Panc1 (cell line): ENCODE measurements around the gene ACOXL. TPM values are rescaled to one million over a fixed set of nuclear protein-coding genes. Genes with fewer than 3 reads are reported as not detected.

ENCODE experiments used
- ATAC-seq: fragments of 200-7000 bp; cut with Tn5 transposase; 2 replicates; pipeline ENCODE4 v1.9.1; 2020; ENCODE audit warnings: mild to moderate bottlenecking, moderate library complexity
- BruUV-seq: library from RNA; stranded (reverse); fragments of 400-500 nt; replicated peaks from 2 replicates; lab custom pipeline; 2021; lab: Mats Ljungman, UMichigan
- CTCF ChIA-PET: fragments of 300-600 bp; sonication (Branson Sonifier 250); formaldehyde crosslinking; loops from one replicate; lab custom pipeline; 2022; ENCODE audit warnings: antibody characterized with exemption; lab: Charles Lee
- POLR2A ChIA-PET: fragments of 300-600 bp; sonication (Branson Sonifier 250); formaldehyde crosslinking; loops from one replicate; lab custom pipeline; 2022; ENCODE audit warnings: antibody characterized with exemption; lab: Charles Lee
- DNase-seq: peaks from one replicate; pipeline ENCODE4 v3.0.0-alpha.2; 2010; ENCODE audit warnings: low read depth, low spot score
- H3K27ac ChIP-seq: 2 replicates; pipeline ENCODE4 v1.5.1; 2011; ENCODE audit warnings: mild to moderate bottlenecking, low read length, inconsistent platforms
- H3K27me3 ChIP-seq: fragments of 200-500 bp; sonication (Bioruptor generic); 2 replicates; pipeline ENCODE4 v1.6.0; 2014; ENCODE audit warnings: low read length, inconsistent platforms; ENCODE audit not compliant: control insufficient read depth, insufficient read depth
- H3K36me3 ChIP-seq: fragments of 200-500 bp; sonication (Bioruptor generic); 2 replicates; pipeline ENCODE4 v1.5.1; 2014; ENCODE audit warnings: inconsistent platforms, mild to moderate bottlenecking, low read length, moderate library complexity; ENCODE audit not compliant: control insufficient read depth, insufficient read depth
- H3K4me1 ChIP-seq: 2 replicates; pipeline ENCODE4 v1.5.1; 2011; ENCODE audit warnings: inconsistent platforms, mild to moderate bottlenecking, low read length, moderate library complexity; ENCODE audit not compliant: control insufficient read depth, insufficient read depth
- H3K4me3 ChIP-seq, 2 experiments: 2 replicates each; pipeline ENCODE4 v1.5.1; 2011 to 2012; ENCODE audit warnings: low read depth in 2 of 2, low read length in 2 of 2, mild to moderate bottlenecking in 2 of 2, inconsistent platforms in 1 of 2, moderate library complexity in 1 of 2
- H3K9me3 ChIP-seq: fragments of 200-500 bp; sonication (Bioruptor generic); 2 replicates; pipeline ENCODE4 v1.5.1; 2014; ENCODE audit warnings: low read depth, mild to moderate bottlenecking, inconsistent platforms, low read length, moderate library complexity; ENCODE audit not compliant: control insufficient read depth, insufficient read depth
- POLR2AphosphoS5 ChIP-seq: IDR thresholded peaks from 2 replicates; pipeline ENCODE4 v1.6.1; 2012; ENCODE audit warnings: mild to moderate bottlenecking, low read depth, low read length, moderate library complexity
- SIN3A ChIP-seq: IDR thresholded peaks from 2 replicates; pipeline ENCODE4 v1.6.1; 2012; ENCODE audit warnings: low read depth, mild to moderate bottlenecking, low read length, moderate library complexity, borderline replicate concordance; ENCODE audit not compliant: insufficient read depth
- TCF7L2 ChIP-seq: IDR thresholded peaks from 2 replicates; pipeline ENCODE4 v1.6.1; 2011; ENCODE audit warnings: mild to moderate bottlenecking, low read depth, low read length, inconsistent platforms
- in situ Hi-C: cut with HindIII; loops from 2 replicates; pipeline ENCODE4 v1.10.0; 2016; ENCODE audit warnings: low sequenced_read_pairs, low pct_unique_long_range_greater_than_20kb
- intact Hi-C: fragments of 100-400 bp; cut with micrococcal nuclease; formaldehyde crosslinking; loops from one replicate; pipeline ENCODE4 v1.10.0; 2022; ENCODE audit not compliant: unreplicated experiment
- total RNA-seq: library from RNA; stranded (reverse); gene quantifications from one replicate; pipeline ENCODE4 v1.2.1, GENCODE V29; 2021; ENCODE audit not compliant: unreplicated experiment
- TF ChIP-seq, protein P1 (sequence below): fragments of 450-650 bp; IDR thresholded peaks from 2 replicates; pipeline ENCODE4 v1.5.1; 2017; ENCODE audit warnings: mild to moderate bottlenecking
- TF ChIP-seq, protein P2 (sequence below), 2 experiments: IDR thresholded peaks; 2 replicates each; pipeline ENCODE4 v1.6.1; 2011 to 2012; ENCODE audit warnings: low read depth in 2 of 2, control low read depth in 1 of 2, low read length in 1 of 2, mild to moderate bottlenecking in 1 of 2, moderate library complexity in 1 of 2; ENCODE audit not compliant: insufficient read depth in 1 of 2

The ACOXL gene
- total RNA-seq, 1 experiment from 2014 or later, result 4.9 TPM

DNA sequence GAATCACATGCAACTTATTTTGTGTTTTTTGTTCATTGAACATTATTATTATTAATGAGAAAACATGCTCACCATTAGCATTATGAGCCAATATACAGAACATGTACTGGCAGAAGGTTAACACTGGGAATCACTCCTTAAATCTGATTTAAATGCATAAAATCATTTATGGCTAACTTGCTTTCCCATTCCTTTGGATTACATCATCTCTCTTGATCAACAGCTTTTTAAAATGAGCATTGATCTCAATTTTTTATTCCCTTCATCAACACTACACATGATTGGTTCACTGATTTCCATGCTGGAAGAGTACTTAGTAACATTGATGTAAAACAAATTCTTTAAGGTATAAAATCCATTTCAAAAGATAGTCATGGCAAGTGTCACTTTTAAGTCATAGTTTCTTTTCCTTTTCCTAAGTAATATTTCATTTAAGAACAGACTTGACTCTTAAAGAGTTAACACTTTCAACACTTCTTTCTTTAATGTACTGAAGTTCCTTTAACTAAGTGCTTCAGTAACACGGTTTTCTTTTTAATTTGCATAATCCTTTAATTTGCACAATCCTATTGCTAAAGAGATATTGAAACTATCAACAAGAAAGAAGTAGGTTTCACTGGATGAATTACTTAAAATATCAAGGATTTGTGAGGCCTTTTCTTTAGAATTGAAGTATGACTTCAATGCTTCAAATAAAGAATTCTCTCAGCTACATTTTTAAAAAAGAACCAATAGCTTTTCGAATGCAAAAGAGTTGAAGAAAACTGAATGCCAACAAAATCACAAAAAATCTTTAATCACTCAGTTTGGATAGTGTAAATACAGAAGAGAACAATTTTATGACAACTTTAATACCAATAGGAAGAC lies 29.6 kb upstream of the ACOXL start:
- in situ Hi-C loops (no loop called here), intact Hi-C loops (no loop called here)
- H3K9me3 ChIP-seq, result no peaks in the 10 kb centered on the region
- H3K27ac ChIP-seq, result no peak overlapping the region
- TF ChIP-seq SIN3A, result no peak
- TF ChIP-seq, protein P1, sequence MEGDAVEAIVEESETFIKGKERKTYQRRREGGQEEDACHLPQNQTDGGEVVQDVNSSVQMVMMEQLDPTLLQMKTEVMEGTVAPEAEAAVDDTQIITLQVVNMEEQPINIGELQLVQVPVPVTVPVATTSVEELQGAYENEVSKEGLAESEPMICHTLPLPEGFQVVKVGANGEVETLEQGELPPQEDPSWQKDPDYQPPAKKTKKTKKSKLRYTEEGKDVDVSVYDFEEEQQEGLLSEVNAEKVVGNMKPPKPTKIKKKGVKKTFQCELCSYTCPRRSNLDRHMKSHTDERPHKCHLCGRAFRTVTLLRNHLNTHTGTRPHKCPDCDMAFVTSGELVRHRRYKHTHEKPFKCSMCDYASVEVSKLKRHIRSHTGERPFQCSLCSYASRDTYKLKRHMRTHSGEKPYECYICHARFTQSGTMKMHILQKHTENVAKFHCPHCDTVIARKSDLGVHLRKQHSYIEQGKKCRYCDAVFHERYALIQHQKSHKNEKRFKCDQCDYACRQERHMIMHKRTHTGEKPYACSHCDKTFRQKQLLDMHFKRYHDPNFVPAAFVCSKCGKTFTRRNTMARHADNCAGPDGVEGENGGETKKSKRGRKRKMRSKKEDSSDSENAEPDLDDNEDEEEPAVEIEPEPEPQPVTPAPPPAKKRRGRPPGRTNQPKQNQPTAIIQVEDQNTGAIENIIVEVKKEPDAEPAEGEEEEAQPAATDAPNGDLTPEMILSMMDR, result no peak
- no peak for TF ChIP-seq POLR2AphosphoS5
- TF ChIP-seq, protein P2, sequence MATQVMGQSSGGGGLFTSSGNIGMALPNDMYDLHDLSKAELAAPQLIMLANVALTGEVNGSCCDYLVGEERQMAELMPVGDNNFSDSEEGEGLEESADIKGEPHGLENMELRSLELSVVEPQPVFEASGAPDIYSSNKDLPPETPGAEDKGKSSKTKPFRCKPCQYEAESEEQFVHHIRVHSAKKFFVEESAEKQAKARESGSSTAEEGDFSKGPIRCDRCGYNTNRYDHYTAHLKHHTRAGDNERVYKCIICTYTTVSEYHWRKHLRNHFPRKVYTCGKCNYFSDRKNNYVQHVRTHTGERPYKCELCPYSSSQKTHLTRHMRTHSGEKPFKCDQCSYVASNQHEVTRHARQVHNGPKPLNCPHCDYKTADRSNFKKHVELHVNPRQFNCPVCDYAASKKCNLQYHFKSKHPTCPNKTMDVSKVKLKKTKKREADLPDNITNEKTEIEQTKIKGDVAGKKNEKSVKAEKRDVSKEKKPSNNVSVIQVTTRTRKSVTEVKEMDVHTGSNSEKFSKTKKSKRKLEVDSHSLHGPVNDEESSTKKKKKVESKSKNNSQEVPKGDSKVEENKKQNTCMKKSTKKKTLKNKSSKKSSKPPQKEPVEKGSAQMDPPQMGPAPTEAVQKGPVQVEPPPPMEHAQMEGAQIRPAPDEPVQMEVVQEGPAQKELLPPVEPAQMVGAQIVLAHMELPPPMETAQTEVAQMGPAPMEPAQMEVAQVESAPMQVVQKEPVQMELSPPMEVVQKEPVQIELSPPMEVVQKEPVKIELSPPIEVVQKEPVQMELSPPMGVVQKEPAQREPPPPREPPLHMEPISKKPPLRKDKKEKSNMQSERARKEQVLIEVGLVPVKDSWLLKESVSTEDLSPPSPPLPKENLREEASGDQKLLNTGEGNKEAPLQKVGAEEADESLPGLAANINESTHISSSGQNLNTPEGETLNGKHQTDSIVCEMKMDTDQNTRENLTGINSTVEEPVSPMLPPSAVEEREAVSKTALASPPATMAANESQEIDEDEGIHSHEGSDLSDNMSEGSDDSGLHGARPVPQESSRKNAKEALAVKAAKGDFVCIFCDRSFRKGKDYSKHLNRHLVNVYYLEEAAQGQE (IDR thresholded peaks at IDR 0.05; ENCODE audit: insufficient read depth in 1 of 2, low read depth in 2 of 2, low read length in 1 of 2), result no peak
- TF ChIP-seq TCF7L2, result no peak
- peaks cover 18% of the 10 kb centered on the region for H3K27me3 ChIP-seq
- no peak for ATAC-seq
- ChIA-PET POLR2A (no interaction called here), CTCF (no interaction called here)
- no peaks in the 10 kb centered on the region for H3K36me3 ChIP-seq
- DNase-seq, result no peak
- no peaks in the 10 kb centered on the region for H3K4me1 ChIP-seq
- no TSS peak for BruUV-seq
- no peak overlapping the region for H3K4me3 ChIP-seq

DNA sequence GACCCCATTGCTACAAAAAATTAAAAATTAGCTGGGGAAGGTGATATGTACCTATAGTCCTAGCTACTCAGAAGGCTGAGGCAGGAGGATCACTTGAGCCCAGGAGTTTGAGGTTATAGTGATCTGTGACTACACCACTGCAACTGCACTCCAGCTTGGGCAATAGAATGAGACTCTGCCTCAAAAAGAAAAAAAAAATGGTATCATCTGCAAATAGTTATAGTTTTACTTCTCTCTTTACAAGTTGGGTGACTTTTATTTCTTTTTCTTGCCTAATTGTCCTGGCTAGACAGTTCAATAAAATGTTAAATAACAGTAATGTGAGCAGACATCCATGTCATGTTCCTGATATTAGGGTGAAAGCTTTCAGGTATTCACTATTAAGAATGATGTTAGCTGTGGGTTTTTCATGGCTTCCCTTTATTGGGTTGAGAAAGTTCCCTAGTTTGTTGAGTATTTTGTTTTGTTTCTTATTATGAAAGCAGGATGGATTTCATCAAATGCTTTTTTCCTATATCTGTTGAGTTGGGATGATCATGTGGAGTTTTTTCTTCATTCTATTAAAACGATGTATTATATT lies 24.9 kb upstream of the ACOXL start:
- no peaks in the 10 kb centered on the region for H3K36me3 ChIP-seq
- no peak overlapping the region for H3K27ac ChIP-seq
- peaks cover 34% of the 10 kb centered on the region for H3K27me3 ChIP-seq
- intact Hi-C loops (no loop called here), in situ Hi-C loops (no loop called here)
- no peak for DNase-seq
- POLR2A ChIA-PET, result interaction anchor here (0.7 kb wide), 1 partner anchor 345 kb away, joined by 4 read pairs; no protein-coding TSS in a partner anchor
- BruUV-seq, result no TSS peak
- no peaks in the 10 kb centered on the region for H3K4me1 ChIP-seq
- no peak for ATAC-seq
- CTCF ChIA-PET, result no interaction called here
- no peak for TF ChIP-seq POLR2AphosphoS5
- TF ChIP-seq SIN3A, result no peak
- TF ChIP-seq, protein P1, result no peak
- TF ChIP-seq, protein P2 (IDR thresholded peaks at IDR 0.05; ENCODE audit: insufficient read depth in 1 of 2, low read depth in 2 of 2, low read length in 1 of 2), result no peak
- no peak for TF ChIP-seq TCF7L2
- no peak overlapping the region for H3K4me3 ChIP-seq
- H3K9me3 ChIP-seq, result no peaks in the 10 kb centered on the region
